HepG2 (cell line): ENCODE measurements around the gene CAVIN1. TPM values are rescaled to one million over a fixed set of nuclear protein-coding genes. Genes with fewer than 3 reads are reported as not detected.

Experiments used
- ATAC-seq: fragments of 200-7000 bp; cut with Tn5 transposase; 3 replicates; pipeline ENCODE4 v1.9.1; 2020; ENCODE audit warnings: mild to moderate bottlenecking, moderate library complexity
- BruUV-seq: library from RNA; stranded (reverse); fragments of 400-500 nt; replicated peaks from 2 replicates; lab custom pipeline; 2021; lab: Mats Ljungman, UMichigan
- CTCF ChIA-PET: fragments of 300-600 bp; formaldehyde crosslinking; extraction: SDS; loops from one replicate; lab custom pipeline; 2021; ENCODE audit warnings: low total read pairs, inconsistent platforms, low intra/inter-chr PET ratio; lab: Yijun Ruan, JAX
- POLR2A ChIA-PET: fragments of 350-600 bp; sonication (Branson Sonifier 250); formaldehyde crosslinking; loops from one replicate; lab custom pipeline; 2020; ENCODE audit warnings: antibody characterized with exemption, inconsistent platforms; lab: Yijun Ruan, JAX
- DNase-seq: peaks from one replicate; pipeline ENCODE4 v3.0.0-alpha.2; 2015; ENCODE audit warnings: low spot score
- FAIRE-seq: peaks from 3 replicates; lab custom pipeline; 2011; peaks lifted over from hg19 to GRCh38; lab: Jason Lieb, UNC
- H2AFZ ChIP-seq: one replicate; pipeline ENCODE4 v1.6.1; 2011; ENCODE audit warnings: low read length, inconsistent platforms
- H3K27ac ChIP-seq: fragments of 300-600 bp; 3 replicates; pipeline ENCODE4 v1.8.0; 2011; ENCODE audit warnings: mixed run types, mild to moderate bottlenecking, mixed read lengths, low read length, inconsistent platforms; ENCODE audit not compliant: insufficient read depth; ENCODE audit errors: extremely low read length
- H3K27me3 ChIP-seq, 2 experiments: fragments of 200-600 bp in 1 of 2; 2 replicates in 1 of 2; 3 replicates in 1 of 2; pipeline versions ENCODE4 v1.6.0 to v1.8.0; 2011; ENCODE audit warnings: low read length in 2 of 2, mild to moderate bottlenecking in 2 of 2, moderate library complexity in 2 of 2, inconsistent platforms in 1 of 2; ENCODE audit not compliant: insufficient read depth in 2 of 2, control insufficient read depth in 1 of 2
- H3K36me3 ChIP-seq, 2 experiments: fragments of 200-600 bp in 1 of 2; replicated peaks in 1 of 2; 2 replicates in 1 of 2; 3 replicates in 1 of 2; pipeline versions ENCODE4 v1.5.1 to v1.8.0; 2011; ENCODE audit warnings: low read length in 2 of 2, inconsistent platforms in 1 of 2; ENCODE audit not compliant: insufficient read depth in 2 of 2, control insufficient read depth in 1 of 2
- H3K4me1 ChIP-seq: 2 replicates; pipeline ENCODE4 v1.5.1; 2012; ENCODE audit warnings: low read length, inconsistent platforms; ENCODE audit not compliant: insufficient read depth
- H3K4me2 ChIP-seq: 2 replicates; pipeline ENCODE4 v1.6.0; 2011; ENCODE audit warnings: low read depth, low read length, inconsistent platforms
- H3K4me3 ChIP-seq, 3 experiments: fragments of 200-600 bp in 1 of 3; sonication (generic), shearing (Covaris generic) in 1 of 3; replicated peaks in 1 of 3; 2 replicates each; pipeline ENCODE4 v1.5.1; 2011 to 2016; ENCODE audit warnings: low read length in 3 of 3, inconsistent platforms in 2 of 3, low read depth in 2 of 3, mild to moderate bottlenecking in 2 of 3, control low read depth in 1 of 3, mixed read lengths in 1 of 3; ENCODE audit not compliant: insufficient read depth in 1 of 3
- H3K79me2 ChIP-seq: one replicate; pipeline ENCODE4 v1.6.1; 2011; ENCODE audit warnings: low read length, inconsistent platforms; ENCODE audit not compliant: insufficient read depth
- H3K9ac ChIP-seq: 2 replicates; pipeline ENCODE4 v1.6.0; 2011; ENCODE audit warnings: mild to moderate bottlenecking, low read depth, low read length, inconsistent platforms; ENCODE audit not compliant: insufficient read depth
- H3K9me3 ChIP-seq: 2 replicates; pipeline ENCODE4 v1.5.1; 2012; ENCODE audit warnings: mild to moderate bottlenecking, low read length
- H4K20me1 ChIP-seq: 2 replicates; pipeline ENCODE4 v1.6.0; 2011; ENCODE audit warnings: inconsistent platforms, mild to moderate bottlenecking, low read length, moderate library complexity; ENCODE audit not compliant: insufficient read depth
- HNF4G ChIP-seq, 2 experiments: sonication (generic) in 1 of 2; formaldehyde crosslinking in 1 of 2; IDR thresholded peaks; 2 replicates each; pipeline versions ENCODE4 v1.4.0 to v1.6.1; 2011 to 2020; ENCODE audit warnings: borderline replicate concordance in 2 of 2, low read depth in 2 of 2, mild to moderate bottlenecking in 2 of 2, low read length in 1 of 2, missing genetic modification reagents in 1 of 2, moderate library complexity in 1 of 2
- MAFF ChIP-seq: IDR thresholded peaks from 2 replicates; pipeline ENCODE4 v1.6.1; 2011; ENCODE audit warnings: low read depth, low read length, improper control_type of control experiment
- MAFK ChIP-seq, 2 experiments: IDR thresholded peaks in 1 of 2; conservative IDR thresholded peaks in 1 of 2; 2 replicates each; pipeline ENCODE4 v1.6.1; 2011; ENCODE audit warnings: improper control_type of control experiment in 2 of 2, low read length in 2 of 2
- PCBP2 ChIP-seq: fragments of 200-400 bp; formaldehyde crosslinking; optimal IDR thresholded peaks from 2 replicates; pipeline ENCODE3; 2018; ENCODE audit warnings: low read length, low read depth; ENCODE audit not compliant: poor library complexity, severe bottlenecking
- SOX13 ChIP-seq, 3 experiments: fragments of 450-650 bp in 1 of 3; sonication (generic) in 1 of 3; formaldehyde crosslinking in 1 of 3; IDR thresholded peaks in 2 of 3; conservative IDR thresholded peaks in 1 of 3; 2 replicates each; pipeline versions ENCODE4 v1.5.0 to v1.6.1; 2016 to 2020; ENCODE audit warnings: antibody characterized with exemption in 1 of 3, mild to moderate bottlenecking in 1 of 3, missing compliant biosample characterization in 1 of 3, missing genetic modification reagents in 1 of 3, moderate library complexity in 1 of 3
- TEAD3 ChIP-seq: optimal IDR thresholded peaks from 2 replicates; pipeline ENCODE3; 2016; ENCODE audit warnings: borderline replicate concordance
- ZBTB38 ChIP-seq: sonication (generic); formaldehyde crosslinking; IDR thresholded peaks from 2 replicates; pipeline ENCODE4 v1.5.1; 2020; ENCODE audit warnings: mild to moderate bottlenecking, missing genetic modification reagents
- ZNF234 ChIP-seq: sonication (generic); formaldehyde crosslinking; conservative IDR thresholded peaks from 2 replicates; pipeline ENCODE4 v1.5.1; 2020; ENCODE audit warnings: mild to moderate bottlenecking, missing genetic modification reagents
- WGBS: methylation state at CpG from one replicate; pipeline ENCODE4 v1.1.6; 2017; ENCODE audit warnings: low lambda C conversion rate; 5-methylcytosine and 5-hydroxymethylcytosine counted together
- in situ Hi-C: cut with HindIII; loops from 2 replicates; pipeline ENCODE4 v1.10.0; 2017; ENCODE audit warnings: low pct_unique_long_range_greater_than_20kb; ENCODE audit not compliant: extremely low pct_ligation_motif_present
- intact Hi-C: fragments of 100-400 bp; cut with micrococcal nuclease; formaldehyde crosslinking; loops from one replicate; pipeline ENCODE4 v1.10.0; 2022; ENCODE audit not compliant: unreplicated experiment
- polyA plus RNA-seq, 8 experiments: library from polyadenylated mRNA; depleted of rRNA in 3 of 8; stranded (reverse) in 7 of 8; unstranded in 1 of 8; fragments of >200 nt; fragmentation: Illumina TruSeq in 4 of 8; extraction: Trizol in 4 of 8; gene quantifications; 2 replicates each; pipeline versions ENCODE4 v1.2.1 to v1.2.3, GENCODE V29; 2011 to 2016; ENCODE audit warnings: low read depth in 4 of 8, missing spikeins in 1 of 8, mixed read lengths in 1 of 8; ENCODE audit not compliant: insufficient read depth in 1 of 8
- total RNA-seq, 5 experiments: library from RNA; depleted of rRNA; stranded (reverse); fragments of >200 nt; fragmentation: Illumina TruSeq; extraction: Trizol; gene quantifications; 2 replicates each; pipeline ENCODE4 v1.2.3, GENCODE V29; 2016; ENCODE audit warnings: low read depth in 1 of 5

Gene CAVIN1
- total and polyA plus RNA-seq, 2 of the 13 experiments (the other 11 are each of a cell fraction or from before 2014, with no cell fraction given) = 15.9 to 25.5 TPM

DNA sequence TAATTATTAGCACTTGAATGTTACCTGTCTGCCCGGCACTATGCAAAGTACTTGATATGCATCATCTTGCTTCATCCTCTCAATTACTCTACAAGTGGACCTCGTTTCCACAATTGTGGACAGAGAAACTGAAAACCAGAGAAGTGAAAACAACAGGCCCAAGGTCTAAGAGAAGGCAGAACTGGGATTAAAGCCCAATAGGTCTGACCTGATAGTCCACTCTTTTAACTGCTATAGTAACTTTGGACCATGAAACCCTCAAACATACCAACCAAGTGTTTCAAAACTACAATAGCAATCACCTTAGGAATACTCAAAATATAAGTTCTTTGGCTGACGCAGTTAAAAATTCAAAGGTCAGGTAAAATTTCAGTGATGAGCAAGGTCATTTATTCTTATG lies 42.1 kb downstream of the CAVIN1 start (continued):
- 0 out of 2 replicates have a peak, but pooled peaks have one; percentile 23 for TF ChIP-seq MAFF
- 0 out of 2 replicates have a peak, but pooled peaks have one; percentile 5 for TF ChIP-seq ZNF234
- TF ChIP-seq TEAD3 = peak; percentile 16
- TF ChIP-seq SOX13 (IDR thresholded peaks at IDR 0.05) = no peak
- peak in 1 of 2 experiments; percentile 43; a peak in 1 of 4 replicates for TF ChIP-seq SOX13 (CRISPR knock-in tag; conservative IDR thresholded peaks at IDR 0.05 in 1 of 2, IDR thresholded peaks at IDR 0.05 in 1 of 2)
- TF ChIP-seq HNF4G (IDR thresholded peaks at IDR 0.05; ENCODE audit: borderline replicate concordance, low read depth, low read length) = 0 out of 2 replicates have a peak, but pooled peaks have one; percentile 12
- TF ChIP-seq HNF4G (CRISPR knock-in tag; IDR thresholded peaks at IDR 0.05; ENCODE audit: borderline replicate concordance, low read depth) = no peak

GRCh38 chr17:42378959-42379594 lies 44.0 kb downstream of the CAVIN1 start:
- TF ChIP-seq PCBP2 (peak; percentile 31), MAFK (conservative IDR thresholded peaks at IDR 0.05 in 1 of 2, IDR thresholded peaks at IDR 0.05 in 1 of 2; ENCODE audit: low read length in 2 of 2) (no peak), ZBTB38 (CRISPR knock-in tag) (peak; percentile 47; the same call in 1 of the 2 replicates)
- H3K4me1 ChIP-seq = peaks cover 64% of the 10 kb centered on the region
- WGBS = 65% methylated on average over 6 of the region's 6 CpGs
- H3K4me2 ChIP-seq = peak overlapping the region; percentile 57
- H3K27me3 ChIP-seq = no peaks in the 10 kb centered on the region
- H3K36me3 ChIP-seq = no peaks in the 10 kb centered on the region
- peak; percentile 29; the same call in 1 of the 3 replicates for ATAC-seq
- H3K79me2 ChIP-seq = peaks cover 82% of the 10 kb centered on the region
- H3K9ac ChIP-seq = peak overlapping the region; percentile 2; the same call in 1 of the 2 replicates
- intact Hi-C loops (no loop called here), in situ Hi-C loops (no loop called here)
- BruUV-seq = TSS peak; percentile 5
- ChIA-PET POLR2A (interaction anchor here (3.5 kb wide), 1 partner anchor 9 kb away, joined by 19 read pairs; the partner anchor contains the start of gene STAT3), CTCF (no interaction called here)
- FAIRE-seq = peak; percentile 28
- no peak overlapping the region for H2AFZ ChIP-seq
- peak overlapping the region in 2 of 3 experiments; percentile 1 to 2; a peak in 1 of 6 replicates for H3K4me3 ChIP-seq
- H3K27ac ChIP-seq = peak overlapping the region; percentile 21
- H4K20me1 ChIP-seq = peaks cover 19% of the 10 kb centered on the region
- no peak for DNase-seq
- no peaks in the 10 kb centered on the region for H3K9me3 ChIP-seq
